ENCODE data around the gene MYB. TPM values are rescaled to one million over a fixed set of nuclear protein-coding genes. Genes with fewer than 3 reads are reported as not detected.

MYB gene
- total and polyA plus RNA-seq, 2 of the 13 experiments (the other 11 are each of a cell fraction or from before 2014, with no cell fraction given) = 0.04 to 0.20 TPM

- Histone ChIP-seq H3K79me2 (ENCODE audit: insufficient read depth, low read length) (no peaks in the 10 kb centered on the region), H3K9ac (ENCODE audit: insufficient read depth, low read depth, low read length) (no peak overlapping the region), H3K27ac (ENCODE audit: extremely low read length, insufficient read depth, low read length) (no peak overlapping the region), H3K4me1 (ENCODE audit: insufficient read depth, low read length) (peaks cover 35% of the 10 kb centered on the region), H3K4me3 (replicated peaks in 1 of 3; ENCODE audit: insufficient read depth in 1 of 3, low read depth in 2 of 3, low read length in 3 of 3) (no peak overlapping the region), H3K9me3 (ENCODE audit: low read length) (no peaks in the 10 kb centered on the region), H3K27me3 (ENCODE audit: control insufficient read depth in 1 of 2, insufficient read depth in 2 of 2, low read length in 2 of 2) (peaks cover 0 to 8% of the 10 kb centered on the region in 2 experiments; a peak in 2 of 5 replicates), H2AFZ (ENCODE audit: low read length) (no peak overlapping the region), H3K4me2 (ENCODE audit: low read depth, low read length) (0 out of 2 replicates have a peak overlapping the region, but pooled peaks have one; percentile 20), H4K20me1 (ENCODE audit: insufficient read depth, low read length) (no peaks in the 10 kb centered on the region), H3K36me3 (replicated peaks in 1 of 2; ENCODE audit: control insufficient read depth in 1 of 2, insufficient read depth in 2 of 2, low read length in 2 of 2) (no peaks in the 10 kb centered on the region)
- in situ Hi-C loops (cut with HindIII; ENCODE audit: extremely low pct_ligation_motif_present, low pct_unique_long_range_greater_than_20kb) = no loop called here
- intact Hi-C loops (cut with micrococcal nuclease; ENCODE audit: unreplicated experiment) = no loop called here
- ChIA-PET CTCF (ENCODE audit: low intra/inter-chr PET ratio, low total read pairs) (no interaction called here), POLR2A (no interaction called here)
- ATAC-seq (no peak), FAIRE-seq (no peak), DNase-seq (ENCODE audit: low spot score) (no peak)
- 46% methylated on average over 8 of the region's 8 CpGs for WGBS (ENCODE audit: low lambda C conversion rate)
- BruUV-seq (replicated peaks) = no TSS peak
- TF ChIP-seq RELA (CRISPR knock-in tag; IDR thresholded peaks at IDR 0.05) (no peak), E2F1 (CRISPR knock-in tag; IDR thresholded peaks at IDR 0.05) (no peak), SNAI1 (CRISPR knock-in tag; IDR thresholded peaks at IDR 0.05; ENCODE audit: borderline replicate concordance) (no peak), MIER3 (CRISPR knock-in tag; IDR thresholded peaks at IDR 0.05; ENCODE audit: borderline replicate concordance) (no peak), TFE3 (CRISPR knock-in tag; IDR thresholded peaks at IDR 0.05) (no peak), AGO2 (optimal IDR thresholded peaks at IDR 0.05; ENCODE audit: low read depth, low read length) (no peak), TERF1 (CRISPR knock-in tag; IDR thresholded peaks at IDR 0.05) (no peak), ONECUT2 (CRISPR knock-in tag; IDR thresholded peaks at IDR 0.05) (no peak), RXRB (CRISPR knock-in tag; IDR thresholded peaks at IDR 0.05; ENCODE audit: borderline replicate concordance) (no peak), ZZZ3 (CRISPR knock-in tag; IDR thresholded peaks at IDR 0.05; ENCODE audit: borderline replicate concordance) (no peak), ZNF33B (CRISPR knock-in tag; IDR thresholded peaks at IDR 0.05) (no peak), ZNF12 (CRISPR knock-in tag; IDR thresholded peaks at IDR 0.05) (no peak), KDM2A (CRISPR knock-in tag; IDR thresholded peaks at IDR 0.05; ENCODE audit: borderline replicate concordance, low read depth) (no peak), ZNF281 (CRISPR knock-in tag; IDR thresholded peaks at IDR 0.05; ENCODE audit: borderline replicate concordance) (no peak)
- TF ChIP-seq, protein P1, sequence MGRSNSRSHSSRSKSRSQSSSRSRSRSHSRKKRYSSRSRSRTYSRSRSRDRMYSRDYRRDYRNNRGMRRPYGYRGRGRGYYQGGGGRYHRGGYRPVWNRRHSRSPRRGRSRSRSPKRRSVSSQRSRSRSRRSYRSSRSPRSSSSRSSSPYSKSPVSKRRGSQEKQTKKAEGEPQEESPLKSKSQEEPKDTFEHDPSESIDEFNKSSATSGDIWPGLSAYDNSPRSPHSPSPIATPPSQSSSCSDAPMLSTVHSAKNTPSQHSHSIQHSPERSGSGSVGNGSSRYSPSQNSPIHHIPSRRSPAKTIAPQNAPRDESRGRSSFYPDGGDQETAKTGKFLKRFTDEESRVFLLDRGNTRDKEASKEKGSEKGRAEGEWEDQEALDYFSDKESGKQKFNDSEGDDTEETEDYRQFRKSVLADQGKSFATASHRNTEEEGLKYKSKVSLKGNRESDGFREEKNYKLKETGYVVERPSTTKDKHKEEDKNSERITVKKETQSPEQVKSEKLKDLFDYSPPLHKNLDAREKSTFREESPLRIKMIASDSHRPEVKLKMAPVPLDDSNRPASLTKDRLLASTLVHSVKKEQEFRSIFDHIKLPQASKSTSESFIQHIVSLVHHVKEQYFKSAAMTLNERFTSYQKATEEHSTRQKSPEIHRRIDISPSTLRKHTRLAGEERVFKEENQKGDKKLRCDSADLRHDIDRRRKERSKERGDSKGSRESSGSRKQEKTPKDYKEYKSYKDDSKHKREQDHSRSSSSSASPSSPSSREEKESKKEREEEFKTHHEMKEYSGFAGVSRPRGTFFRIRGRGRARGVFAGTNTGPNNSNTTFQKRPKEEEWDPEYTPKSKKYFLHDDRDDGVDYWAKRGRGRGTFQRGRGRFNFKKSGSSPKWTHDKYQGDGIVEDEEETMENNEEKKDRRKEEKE (IDR thresholded peaks at IDR 0.05) = no peak
Measured at GRCh38 chr6:135266675-135267074, 85.6 kb downstream of the MYB start.
